Measurements from ENCODE around the gene DVL3.

DVL3 gene

GRCh38 chr3:184185461-184186183 is 30.4 kb downstream of the DVL3 start:
- Histone ChIP-seq H3K27ac (ENCODE audit: low read depth, low read length) (peak overlapping the region; percentile 67), H3K27me3 (ENCODE audit: control insufficient read depth in 1 of 2, insufficient read depth in 2 of 2, low read length in 2 of 2) (no peaks in the 10 kb centered on the region), H3K4me3 (ENCODE audit: low read depth in 1 of 2, low read length in 2 of 2) (peak overlapping the region; percentile 98 to 99), H3K9me3 (ENCODE audit: control insufficient read depth in 1 of 2, low read length in 2 of 2) (no peaks in the 10 kb centered on the region), H3K4me1 (ENCODE audit: control insufficient read depth in 1 of 2, insufficient read depth in 2 of 2, low read length in 2 of 2) (peaks cover 18 to 21% of the 10 kb centered on the region in 2 donors), H3K9ac (ENCODE audit: low read depth in 1 of 2, low read length in 2 of 2) (peak overlapping the region; percentile 96), H3K36me3 (ENCODE audit: control insufficient read depth in 1 of 2, insufficient read depth in 2 of 2, low read length in 2 of 2) (peaks cover 49 to 68% of the 10 kb centered on the region in 2 donors)

GRCh38 chr3:184186184-184186901 is 31.2 kb downstream of the DVL3 start, which contains the start of gene ABCF3:
Gene ABCF3 (plus strand): TSS chr3:184186199. CDS start chr3:184186208, 9 bp downstream.
- Histone ChIP-seq H3K4me1 (ENCODE audit: control insufficient read depth in 1 of 2, insufficient read depth in 2 of 2, low read length in 2 of 2) (peaks cover 18 to 21% of the 10 kb centered on the region in 2 donors), H3K9me3 (ENCODE audit: control insufficient read depth in 1 of 2, low read length in 2 of 2) (no peaks in the 10 kb centered on the region), H3K36me3 (ENCODE audit: control insufficient read depth in 1 of 2, insufficient read depth in 2 of 2, low read length in 2 of 2) (peaks cover 49 to 68% of the 10 kb centered on the region in 2 donors), H3K27me3 (ENCODE audit: control insufficient read depth in 1 of 2, insufficient read depth in 2 of 2, low read length in 2 of 2) (no peaks in the 10 kb centered on the region), H3K9ac (ENCODE audit: low read depth in 1 of 2, low read length in 2 of 2) (peak within 1 kb of the TSS; percentile 96), H3K4me3 (ENCODE audit: low read depth in 1 of 2, low read length in 2 of 2) (peak within 1 kb of the TSS; percentile 98 to 99), H3K27ac (ENCODE audit: low read depth, low read length) (peak within 1 kb of the TSS; percentile 67)

- H3K9ac ChIP-seq (ENCODE audit: low read depth in 1 of 2, low read length in 2 of 2) = peak overlapping the region; percentile 96
- peaks cover 18 to 21% of the 10 kb centered on the region in 2 donors for H3K4me1 ChIP-seq (ENCODE audit: control insufficient read depth in 1 of 2, insufficient read depth in 2 of 2, low read length in 2 of 2)
- H3K36me3 ChIP-seq (ENCODE audit: control insufficient read depth in 1 of 2, insufficient read depth in 2 of 2, low read length in 2 of 2) = peaks cover 46 to 67% of the 10 kb centered on the region in 2 donors
- H3K4me3 ChIP-seq (ENCODE audit: low read depth in 1 of 2, low read length in 2 of 2) = peak overlapping the region; percentile 98 to 99
- no peak overlapping the region for H3K27ac ChIP-seq (ENCODE audit: low read depth, low read length)
- no peaks in the 10 kb centered on the region for H3K9me3 ChIP-seq (ENCODE audit: control insufficient read depth in 1 of 2, low read length in 2 of 2)
- no peaks in the 10 kb centered on the region for H3K27me3 ChIP-seq (ENCODE audit: control insufficient read depth in 1 of 2, insufficient read depth in 2 of 2, low read length in 2 of 2)
Measured at GRCh38 chr3:184186902-184187207, 31.7 kb downstream of the DVL3 start.

- Histone ChIP-seq H3K9ac (ENCODE audit: low read depth in 1 of 2, low read length in 2 of 2) (no peak overlapping the region), H3K4me3 (ENCODE audit: low read depth in 1 of 2, low read length in 2 of 2) (no peak overlapping the region), H3K27me3 (ENCODE audit: control insufficient read depth in 1 of 2, insufficient read depth in 2 of 2, low read length in 2 of 2) (no peaks in the 10 kb centered on the region), H3K4me1 (ENCODE audit: control insufficient read depth in 1 of 2, insufficient read depth in 2 of 2, low read length in 2 of 2) (peaks cover 18 to 21% of the 10 kb centered on the region in 2 donors), H3K27ac (ENCODE audit: low read depth, low read length) (no peak overlapping the region), H3K9me3 (ENCODE audit: control insufficient read depth in 1 of 2, low read length in 2 of 2) (no peaks in the 10 kb centered on the region), H3K36me3 (ENCODE audit: control insufficient read depth in 1 of 2, insufficient read depth in 2 of 2, low read length in 2 of 2) (peaks cover 45 to 67% of the 10 kb centered on the region in 2 donors)
Measured at GRCh38 chr3:184188080-184188479, 32.9 kb downstream of the DVL3 start.

GRCh38 chr3:184189421-184189820 is 34.2 kb downstream of the DVL3 start:
- Histone ChIP-seq H3K9ac (ENCODE audit: low read depth in 1 of 2, low read length in 2 of 2) (no peak overlapping the region), H3K36me3 (ENCODE audit: control insufficient read depth in 1 of 2, insufficient read depth in 2 of 2, low read length in 2 of 2) (peaks cover 53 to 67% of the 10 kb centered on the region in 2 donors), H3K4me1 (ENCODE audit: control insufficient read depth in 1 of 2, insufficient read depth in 2 of 2, low read length in 2 of 2) (peaks cover 18 to 21% of the 10 kb centered on the region in 2 donors), H3K27ac (ENCODE audit: low read depth, low read length) (no peak overlapping the region), H3K4me3 (ENCODE audit: low read depth in 1 of 2, low read length in 2 of 2) (no peak overlapping the region), H3K27me3 (ENCODE audit: control insufficient read depth in 1 of 2, insufficient read depth in 2 of 2, low read length in 2 of 2) (no peaks in the 10 kb centered on the region), H3K9me3 (ENCODE audit: control insufficient read depth in 1 of 2, low read length in 2 of 2) (no peaks in the 10 kb centered on the region)

- H3K9ac ChIP-seq (ENCODE audit: low read depth in 1 of 2, low read length in 2 of 2) = no peak overlapping the region
- no peak overlapping the region for H3K4me3 ChIP-seq (ENCODE audit: low read depth in 1 of 2, low read length in 2 of 2)
- H3K9me3 ChIP-seq (ENCODE audit: control insufficient read depth in 1 of 2, low read length in 2 of 2) = no peaks in the 10 kb centered on the region
- no peak overlapping the region for H3K27ac ChIP-seq (ENCODE audit: low read depth, low read length)
- no peaks in the 10 kb centered on the region for H3K27me3 ChIP-seq (ENCODE audit: control insufficient read depth in 1 of 2, insufficient read depth in 2 of 2, low read length in 2 of 2)
- no peaks in the 10 kb centered on the region for H3K4me1 ChIP-seq (ENCODE audit: control insufficient read depth in 1 of 2, insufficient read depth in 2 of 2, low read length in 2 of 2)
- H3K36me3 ChIP-seq (ENCODE audit: control insufficient read depth in 1 of 2, insufficient read depth in 2 of 2, low read length in 2 of 2) = peaks cover 53 to 84% of the 10 kb centered on the region in 2 donors
Measured at GRCh38 chr3:184192889-184193288, 37.7 kb downstream of the DVL3 start.

GRCh38 chr3:184193991-184194539 is 38.9 kb downstream of the DVL3 start:
- no peaks in the 10 kb centered on the region for H3K9me3 ChIP-seq (ENCODE audit: control insufficient read depth in 1 of 2, low read length in 2 of 2)
- peaks cover 42 to 72% of the 10 kb centered on the region in 2 donors for H3K36me3 ChIP-seq (ENCODE audit: control insufficient read depth in 1 of 2, insufficient read depth in 2 of 2, low read length in 2 of 2)

GRCh38 chr3:184196536-184196935 is 41.4 kb downstream of the DVL3 start:
- H3K4me3 ChIP-seq (ENCODE audit: low read depth in 1 of 2, low read length in 2 of 2) = no peak overlapping the region
- H3K9ac ChIP-seq (ENCODE audit: low read depth in 1 of 2, low read length in 2 of 2) = no peak overlapping the region
- peaks cover 23 to 48% of the 10 kb centered on the region in 2 donors for H3K36me3 ChIP-seq (ENCODE audit: control insufficient read depth in 1 of 2, insufficient read depth in 2 of 2, low read length in 2 of 2)
- H3K4me1 ChIP-seq (ENCODE audit: control insufficient read depth in 1 of 2, insufficient read depth in 2 of 2, low read length in 2 of 2) = no peaks in the 10 kb centered on the region
- no peaks in the 10 kb centered on the region for H3K27me3 ChIP-seq (ENCODE audit: control insufficient read depth in 1 of 2, insufficient read depth in 2 of 2, low read length in 2 of 2)
- no peak overlapping the region for H3K27ac ChIP-seq (ENCODE audit: low read depth, low read length)
- no peaks in the 10 kb centered on the region for H3K9me3 ChIP-seq (ENCODE audit: control insufficient read depth in 1 of 2, low read length in 2 of 2)

More at GRCh38 chr3:184193991-184194539, 38.9 kb downstream of the DVL3 start:
- no peak overlapping the region for H3K9ac ChIP-seq (ENCODE audit: low read depth in 1 of 2, low read length in 2 of 2)
- no peak overlapping the region for H3K4me3 ChIP-seq (ENCODE audit: low read depth in 1 of 2, low read length in 2 of 2)
- no peak overlapping the region for H3K27ac ChIP-seq (ENCODE audit: low read depth, low read length)
- H3K27me3 ChIP-seq (ENCODE audit: control insufficient read depth in 1 of 2, insufficient read depth in 2 of 2, low read length in 2 of 2) = no peaks in the 10 kb centered on the region
- H3K4me1 ChIP-seq (ENCODE audit: control insufficient read depth in 1 of 2, insufficient read depth in 2 of 2, low read length in 2 of 2) = no peaks in the 10 kb centered on the region

GRCh38 chr3:184198509-184198908 is 43.3 kb downstream of the DVL3 start:
- Histone ChIP-seq H3K27me3 (ENCODE audit: control insufficient read depth in 1 of 2, insufficient read depth in 2 of 2, low read length in 2 of 2) (no peaks in the 10 kb centered on the region), H3K4me3 (ENCODE audit: low read depth in 1 of 2, low read length in 2 of 2) (no peak overlapping the region), H3K4me1 (ENCODE audit: control insufficient read depth in 1 of 2, insufficient read depth in 2 of 2, low read length in 2 of 2) (no peaks in the 10 kb centered on the region), H3K36me3 (ENCODE audit: control insufficient read depth in 1 of 2, insufficient read depth in 2 of 2, low read length in 2 of 2) (peaks cover 6 to 30% of the 10 kb centered on the region in 2 donors), H3K27ac (ENCODE audit: low read depth, low read length) (no peak overlapping the region), H3K9me3 (ENCODE audit: control insufficient read depth in 1 of 2, low read length in 2 of 2) (no peaks in the 10 kb centered on the region), H3K9ac (ENCODE audit: low read depth in 1 of 2, low read length in 2 of 2) (no peak overlapping the region)

- H3K27me3 ChIP-seq (ENCODE audit: control insufficient read depth in 1 of 2, insufficient read depth in 2 of 2, low read length in 2 of 2) = peaks cover 0 to 3% of the 10 kb centered on the region in 2 donors
Measured at GRCh38 chr3:184200825-184201224, 45.6 kb downstream of the DVL3 start.

More at GRCh38 chr3:184200825-184201224, 45.6 kb downstream of the DVL3 start:
- Histone ChIP-seq H3K9me3 (ENCODE audit: control insufficient read depth in 1 of 2, low read length in 2 of 2) (no peaks in the 10 kb centered on the region), H3K36me3 (ENCODE audit: control insufficient read depth in 1 of 2, insufficient read depth in 2 of 2, low read length in 2 of 2) (peaks cover 0 to 7% of the 10 kb centered on the region in 2 donors), H3K27ac (ENCODE audit: low read depth, low read length) (no peak overlapping the region), H3K4me1 (ENCODE audit: control insufficient read depth in 1 of 2, insufficient read depth in 2 of 2, low read length in 2 of 2) (no peaks in the 10 kb centered on the region), H3K4me3 (ENCODE audit: low read depth in 1 of 2, low read length in 2 of 2) (no peak overlapping the region), H3K9ac (ENCODE audit: low read depth in 1 of 2, low read length in 2 of 2) (no peak overlapping the region)
